Measurements from ENCODE around the gene KCNK16. TPM values are rescaled to one million over a fixed set of nuclear protein-coding genes. Genes with fewer than 3 reads are reported as not detected.

KCNK16 gene
- total and polyA plus RNA-seq, 2 of the 8 experiments (the other 6 are each of a cell fraction or from before 2014, with no cell fraction given), result not detected

DNA sequence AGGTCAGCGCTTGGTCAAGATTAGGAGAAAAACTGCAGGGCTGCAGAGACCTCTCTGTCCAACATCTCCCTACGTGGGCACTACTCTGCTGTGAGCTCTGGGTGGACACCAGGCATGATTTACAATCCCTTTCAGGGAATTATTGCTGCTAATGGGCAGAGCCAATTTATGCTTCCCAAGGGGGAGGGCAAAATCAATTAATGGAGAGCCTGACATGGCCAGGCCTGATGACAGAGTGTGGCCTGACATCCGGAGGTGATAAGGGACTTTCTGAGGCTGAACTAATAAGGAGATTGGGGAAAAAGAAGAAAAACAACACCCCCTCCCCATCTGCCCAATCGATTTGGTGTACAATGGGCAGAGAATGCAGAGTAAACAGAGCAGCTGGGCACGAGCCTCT lies 5.0 kb upstream of the KCNK16 start:
- no peaks in the 10 kb centered on the region for H3K79me1 ChIP-seq (ENCODE audit: low read depth, low read length)
- no peak overlapping the region for H3K18ac ChIP-seq (ENCODE audit: extremely low read depth, low read length)
- no peak overlapping the region for H2AFZ ChIP-seq (ENCODE audit: low read length)
- no peaks in the 10 kb centered on the region for H3K27me3 ChIP-seq (replicated peaks in 1 of 4; ENCODE audit: control insufficient read depth in 3 of 4, extremely low read depth in 1 of 4, insufficient read depth in 3 of 4, low read length in 3 of 4)
- H3K9ac ChIP-seq (replicated peaks in 1 of 4; ENCODE audit: extremely low read depth in 1 of 4, low read depth in 3 of 4, low read length in 3 of 4), result no peak overlapping the region
- H3K23ac ChIP-seq (ENCODE audit: insufficient read length), result no peak overlapping the region
- no peak overlapping the region for H2AK5ac ChIP-seq (ENCODE audit: low read depth, low read length)
- no peaks in the 10 kb centered on the region for H3K23me2 ChIP-seq (ENCODE audit: low read depth, low read length)
- no peaks in the 10 kb centered on the region; a peak in 1 of 4 replicates for H3K79me2 ChIP-seq (ENCODE audit: control insufficient read depth in 1 of 2, insufficient read depth in 2 of 2, low read length in 2 of 2)
- POLR2A ChIA-PET (ENCODE audit: partially characterized antibody), result interaction anchor here (0.6 kb wide), 1 partner anchor 13 kb away, joined by 3 read pairs; no protein-coding TSS in a partner anchor
- H2BK120ac ChIP-seq (replicated peaks; ENCODE audit: low read depth, low read length), result no peak overlapping the region
- no peaks in the 10 kb centered on the region for H4K20me1 ChIP-seq (replicated peaks in 1 of 2; ENCODE audit: control insufficient read depth in 1 of 2, insufficient read depth in 2 of 2, low read length in 2 of 2)
- DNase-seq (ENCODE audit: low read depth in 1 of 2, low spot score in 2 of 2) (no peak), FAIRE-seq (no peak)
- H4K91ac ChIP-seq (replicated peaks; ENCODE audit: insufficient read length, low read length), result no peak overlapping the region
- 83% methylated on average over 5 of the region's 5 CpGs; no CpG with 5 or more reads in 1 of the 2 experiments for WGBS, 2 experiments (ENCODE audit: extremely low coverage in 1 of 2, insufficient coverage in 1 of 2, insufficient read length in 1 of 2, insufficient replicate concordance in 2 of 2, low coverage in 1 of 2, low lambda C conversion rate in 2 of 2, missing lambda C conversion rate in 1 of 2)
- H2BK15ac ChIP-seq (ENCODE audit: low read length), result no peak overlapping the region
- no peaks in the 10 kb centered on the region for H3K36me3 ChIP-seq (ENCODE audit: control insufficient read depth in 2 of 4, insufficient read depth in 4 of 4, low read length in 3 of 4)
- TF ChIP-seq JUND (IDR thresholded peaks at IDR 0.05; ENCODE audit: low read length) (no peak), GTF2F1 (IDR thresholded peaks at IDR 0.05; ENCODE audit: borderline replicate concordance, low read depth, low read length) (no peak), CBX5 (IDR thresholded peaks at IDR 0.05; ENCODE audit: low read depth, low read length) (no peak), RXRA (IDR thresholded peaks at IDR 0.05; ENCODE audit: insufficient read depth, low read depth, low read length) (no peak), EP300 (IDR thresholded peaks at IDR 0.05; ENCODE audit: borderline replicate concordance in 1 of 2, low read depth in 2 of 2, low read length in 2 of 2) (no peak), BRCA1 (IDR thresholded peaks at IDR 0.05; ENCODE audit: low read depth, low read length) (no peak)
- no peak overlapping the region for H3K4me3 ChIP-seq (ENCODE audit: extremely low read depth in 1 of 4, insufficient read depth in 2 of 4, low read depth in 3 of 4, low read length in 4 of 4)
- H4K5ac ChIP-seq (ENCODE audit: insufficient read length, low read depth, low read length), result no peak overlapping the region
- H3K4me1 ChIP-seq (replicated peaks in 1 of 4; ENCODE audit: control insufficient read depth in 3 of 4, insufficient read depth in 4 of 4, low read length in 3 of 4), result no peaks in the 10 kb centered on the region
- CTCF ChIA-PET (ENCODE audit: partially characterized antibody), result interaction anchor here (0.7 to 1.4 kb wide), 4 partner anchors 17 to 156 kb away, joined by 3 read pairs; no protein-coding TSS in a partner anchor
- H3K4ac ChIP-seq (replicated peaks; ENCODE audit: insufficient read length, low read depth, low read length), result no peak overlapping the region
- no peak overlapping the region for H3K14ac ChIP-seq (ENCODE audit: insufficient read length)
- H3K56ac ChIP-seq (replicated peaks; ENCODE audit: insufficient read length, low read depth, low read length), result no peak overlapping the region
- no peak overlapping the region for H2BK12ac ChIP-seq (ENCODE audit: low read depth, low read length)
- no peak overlapping the region for H2BK20ac ChIP-seq (ENCODE audit: low read length)
- no peaks in the 10 kb centered on the region for H3K9me3 ChIP-seq (ENCODE audit: insufficient read depth in 2 of 2, low read depth in 1 of 2, low read length in 1 of 2)
- H3K4me2 ChIP-seq (ENCODE audit: insufficient read depth in 1 of 2, low read depth in 2 of 2, low read length in 2 of 2), result no peak overlapping the region
- H4K8ac ChIP-seq (ENCODE audit: extremely low read depth, insufficient read depth, low read length), result no peak overlapping the region; the same call in 1 of the 2 replicates
- H3K27ac ChIP-seq (ENCODE audit: low read depth, low read length), result no peak overlapping the region
- H2BK5ac ChIP-seq (ENCODE audit: low read depth, low read length), result no peak overlapping the region
